Fibroblast of peridontal ligament (primary cell): ENCODE measurements around the gene XPO4.

Source experiments
- DNase-seq: peaks from one replicate; pipeline ENCODE4 v3.0.0-alpha.2; 2010; ENCODE audit errors: extremely low read depth

Gene XPO4

DNA sequence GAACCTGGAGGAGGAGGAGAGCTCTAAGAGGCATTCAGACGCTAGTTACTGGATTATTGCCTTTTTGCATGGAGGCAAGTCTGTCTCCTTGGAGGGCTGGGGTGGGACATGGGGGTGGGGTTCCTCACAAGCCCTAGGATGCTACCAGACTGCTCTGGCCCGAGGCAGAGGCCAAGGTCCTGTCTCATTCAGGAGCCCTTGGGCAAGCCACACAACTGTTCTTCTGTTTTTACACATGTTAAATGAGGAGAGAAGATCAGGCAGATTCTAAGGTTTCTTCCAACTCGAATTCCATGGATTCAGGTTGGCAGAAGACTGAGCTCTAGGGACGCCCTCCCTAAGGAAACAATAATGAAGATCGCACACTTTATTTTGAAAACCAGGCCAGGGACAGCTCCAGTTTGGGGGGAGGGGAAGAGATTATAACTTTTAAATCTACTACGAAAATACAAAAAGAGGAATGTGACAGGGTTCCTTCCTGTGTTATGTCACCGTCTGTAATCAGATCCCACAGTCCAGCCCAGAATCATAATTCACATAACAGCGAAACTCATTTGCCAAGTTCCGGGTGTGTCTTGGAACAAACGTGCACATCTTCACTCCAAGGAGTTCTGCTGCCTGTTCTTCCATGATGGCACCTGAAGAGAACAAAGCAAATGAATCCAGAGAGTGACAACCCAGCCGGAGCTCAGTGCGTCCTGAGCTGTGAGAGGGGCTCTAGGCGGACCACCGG, 173.8 kb downstream of the XPO4 start:
- no peak for DNase-seq

- no peak for DNase-seq
These were observed 174.7 kb downstream of the XPO4 start for GRCh38 chr13:20727856-20728255.
